GM10847 (cell line): ENCODE measurements around the gene TCAIM.

ENCODE experiments used
- POLR2A ChIP-seq: IDR thresholded peaks from 2 replicates; pipeline ENCODE4 v1.6.1; 2011; ENCODE audit not compliant: insufficient read length; ENCODE audit errors: extremely low read depth

The TCAIM gene

GRCh38 chr3:44392489-44392888 is 53.9 kb downstream of the TCAIM start:
- TF ChIP-seq POLR2A: no peak

DNA sequence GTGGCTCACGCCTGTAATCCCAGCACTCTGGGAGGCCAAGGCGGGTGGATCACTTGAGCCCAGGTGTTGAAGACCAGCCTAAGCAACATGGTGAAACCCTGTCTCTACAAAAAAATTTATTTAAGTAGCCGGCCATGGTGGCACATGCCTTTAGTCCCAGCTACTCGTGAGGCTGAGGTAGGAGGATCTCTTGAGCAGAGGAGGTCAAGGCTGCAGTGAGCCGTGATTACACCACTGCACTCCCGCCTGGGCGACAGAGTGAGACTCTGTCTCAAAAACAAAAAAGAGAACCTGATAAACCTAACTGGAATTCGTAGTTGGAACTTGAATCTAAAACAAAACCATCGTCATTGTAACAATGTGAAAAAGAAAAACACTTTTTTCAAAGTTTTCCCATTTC is 57.1 kb downstream of the TCAIM start:
- TF ChIP-seq POLR2A: no peak

DNA sequence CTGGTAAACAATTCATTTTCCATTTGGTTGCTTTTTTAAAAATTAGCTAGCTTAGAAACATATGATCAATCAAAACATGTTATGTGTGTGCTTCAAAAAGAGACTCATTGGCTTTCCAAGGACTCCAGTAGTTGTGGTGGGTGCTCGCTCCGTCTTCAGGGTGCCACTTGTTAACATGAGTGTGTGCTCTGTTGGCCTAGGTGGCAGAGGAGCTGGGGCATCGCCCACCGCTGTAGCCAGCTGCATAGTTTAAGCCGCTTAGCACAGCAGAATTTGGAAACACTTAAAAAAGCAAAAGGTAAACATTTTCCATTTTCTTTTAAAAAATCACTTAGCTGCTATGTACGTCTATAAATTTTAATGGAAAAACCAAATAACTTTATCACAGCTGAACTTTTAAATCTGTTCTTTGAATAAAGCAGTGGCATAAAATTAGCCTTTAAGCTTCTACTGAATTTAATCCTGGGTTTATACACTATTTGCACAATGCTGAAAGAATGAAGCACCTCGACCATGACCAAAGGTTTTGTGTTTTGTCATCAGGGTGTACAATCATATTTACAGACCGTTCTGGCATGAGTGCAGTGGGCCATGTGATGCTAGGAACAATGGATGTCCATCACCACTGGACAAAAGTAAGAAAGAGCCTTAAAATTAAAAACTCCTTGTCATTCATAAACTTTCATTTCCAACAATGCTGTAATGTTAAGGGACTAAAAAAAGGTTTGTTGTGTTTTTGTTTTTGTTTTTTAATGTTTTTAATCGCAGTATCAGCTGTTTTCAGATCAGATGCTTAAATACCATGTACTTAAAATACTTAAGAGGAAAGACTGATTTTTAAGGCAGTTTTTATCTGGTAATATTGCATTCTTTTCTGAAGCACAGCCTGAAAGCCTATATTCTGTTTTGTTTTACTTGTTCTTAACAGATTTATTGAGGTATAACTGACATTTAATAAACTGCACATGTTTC is 57.9 kb downstream of the TCAIM start:
- TF ChIP-seq POLR2A: no peak

GRCh38 chr3:44398853-44399252 is 60.3 kb downstream of the TCAIM start:
- TF ChIP-seq POLR2A: no peak

DNA sequence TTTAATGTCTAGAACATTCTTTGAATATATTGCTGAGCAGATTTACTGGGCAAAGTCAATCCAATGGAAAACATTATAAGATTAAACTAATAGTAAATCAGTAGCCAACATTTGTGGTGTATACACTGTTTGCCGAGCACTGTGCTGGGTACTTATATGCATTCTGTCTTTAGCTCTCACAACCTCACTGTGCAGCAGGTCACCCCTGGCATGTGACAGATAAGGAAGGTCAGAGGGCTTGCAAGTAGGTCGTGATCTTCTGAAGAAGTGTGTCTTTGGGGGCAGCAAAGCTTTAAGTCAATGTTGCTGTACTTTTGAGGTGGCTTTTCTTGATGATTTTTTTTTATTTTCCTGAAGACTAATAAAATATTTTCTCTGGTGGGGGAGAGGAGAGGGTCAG is 62.2 kb downstream of the TCAIM start:
- TF ChIP-seq POLR2A: no peak

GRCh38 chr3:44402548-44402947 is 64.0 kb downstream of the TCAIM start:
- TF ChIP-seq POLR2A: no peak

GRCh38 chr3:44409640-44410410 is 71.3 kb downstream of the TCAIM start:
- no peak for TF ChIP-seq POLR2A

GRCh38 chr3:44411031-44411645 is 72.6 kb downstream of the TCAIM start:
- no peak for TF ChIP-seq POLR2A

- no peak for TF ChIP-seq POLR2A
Measured at GRCh38 chr3:44412365-44412764, 73.8 kb downstream of the TCAIM start.

DNA sequence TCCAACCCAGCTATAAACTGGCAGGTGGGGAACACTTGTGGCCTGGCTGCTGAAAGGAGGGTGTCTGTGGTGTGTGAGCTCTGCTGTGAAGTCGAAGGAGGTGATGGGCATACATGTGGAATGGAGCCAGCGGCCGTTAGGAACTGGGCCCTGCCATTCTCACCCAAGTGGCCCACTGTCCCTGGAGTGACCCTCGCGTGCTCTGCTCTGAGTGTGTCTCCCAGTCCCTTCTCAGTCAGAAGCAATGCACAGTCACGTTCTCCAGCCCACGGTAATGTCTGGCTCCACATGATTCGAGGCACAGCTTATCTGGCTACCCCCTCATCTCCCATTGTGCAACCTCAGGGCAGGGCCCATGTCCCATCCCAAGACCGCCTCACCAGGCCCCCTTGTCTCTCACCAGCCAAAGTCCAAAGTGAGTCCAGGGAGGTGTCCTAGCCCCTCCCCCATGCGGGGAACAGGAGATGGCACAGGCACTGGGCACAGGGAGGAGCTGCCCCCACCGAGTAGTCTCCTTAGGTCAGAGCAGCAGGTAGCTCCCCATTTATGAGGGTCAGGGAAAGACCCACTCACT is 76.0 kb downstream of the TCAIM start:
- TF ChIP-seq POLR2A: no peak

- TF ChIP-seq POLR2A: no peak
Measured at GRCh38 chr3:44415421-44415820, 76.9 kb downstream of the TCAIM start.

GRCh38 chr3:44416031-44417030 is 77.8 kb downstream of the TCAIM start:
- TF ChIP-seq POLR2A: no peak

- TF ChIP-seq POLR2A: no peak
Measured at GRCh38 chr3:44418549-44418948, 80.0 kb downstream of the TCAIM start.

GRCh38 chr3:44419116-44419922 is 80.8 kb downstream of the TCAIM start:
- no peak for TF ChIP-seq POLR2A
